Colonic mucosa (tissue), 4 donors: ENCODE data around the gene RAD51B. TPM values are rescaled to one million over a fixed set of nuclear protein-coding genes. Genes with fewer than 3 reads are reported as not detected.
A peak's percentile ranks its signal among the peaks of the same experiment; 100 is the strongest.

Source experiments
- DNase-seq: peaks from one replicate; pipeline ENCODE4 v3.0.0-alpha.2; 2020
- H3K27ac ChIP-seq: fragments of 200-600 bp; one replicate; pipeline ENCODE4 v1.8.0; 2021
- H3K27me3 ChIP-seq: fragments of 200-600 bp; one replicate; pipeline ENCODE4 v1.8.0; 2021
- H3K36me3 ChIP-seq: fragments of 200-600 bp; one replicate; pipeline ENCODE4 v1.8.0; 2021
- H3K4me1 ChIP-seq: fragments of 200-600 bp; one replicate; pipeline ENCODE4 v1.8.0; 2021; ENCODE audit warnings: mild to moderate bottlenecking
- H3K4me3 ChIP-seq: fragments of 200-600 bp; one replicate; pipeline ENCODE4 v1.8.0; 2021
- H3K9ac ChIP-seq, 2 donors: one replicate each; pipeline ENCODE4 v1.7.0; 2013; ENCODE audit warnings: control low read depth in 2 of 2, low read depth in 2 of 2, low read length in 2 of 2
- H3K9me3 ChIP-seq: fragments of 200-600 bp; one replicate; pipeline ENCODE4 v1.8.0; 2021
- CTCF ChIP-seq: fragments of 200-600 bp; IDR thresholded peaks from one replicate; pipeline ENCODE4 v1.8.0; 2022; ENCODE audit warnings: antibody characterized with exemption, mild to moderate bottlenecking
- intact Hi-C: fragments of 100-400 bp; cut with DNase I; formaldehyde crosslinking; loops from one replicate; pipeline ENCODE4 v1.14.1; 2022
- total RNA-seq, 2 donors: library from RNA; stranded (reverse); fragmentation: NEBNext Ultra II Directional in 1 of 2; extraction: Animal tissue kit (Norgen Biotek cat#: 25700) in 1 of 2; gene quantifications; one replicate each; pipeline ENCODE4 v1.2.1, GENCODE V29; 2021
- donor health status: healthy.
- donor health status: DM: no; HTN: no; CAD: no.
- donor health status: DM: no; HTN: no; CAD: no.

RAD51B gene
- total RNA-seq, 2 donors from 2014 or later = 12.7 to 22.0 TPM

- H3K27ac ChIP-seq = no peak overlapping the region
- H3K27me3 ChIP-seq = no peaks in the 10 kb centered on the region
- no peak overlapping the region for H3K4me3 ChIP-seq
- no peak for DNase-seq
- no peaks in the 10 kb centered on the region for H3K36me3 ChIP-seq
- no peak for TF ChIP-seq CTCF
- intact Hi-C loops = no loop called here
- H3K9me3 ChIP-seq = no peaks in the 10 kb centered on the region
- no peaks in the 10 kb centered on the region for H3K4me1 ChIP-seq
- H3K9ac ChIP-seq = peak overlapping the region in 1 of 2 donors; percentile 19
These were observed 916.3 kb downstream of the RAD51B start for GRCh38 chr14:68735856-68736255.

- Histone ChIP-seq H3K27ac (no peak overlapping the region), H3K27me3 (no peaks in the 10 kb centered on the region), H3K9ac (no peak overlapping the region), H3K36me3 (no peaks in the 10 kb centered on the region), H3K9me3 (no peaks in the 10 kb centered on the region), H3K4me3 (no peak overlapping the region), H3K4me1 (no peaks in the 10 kb centered on the region)
- intact Hi-C loops = no loop called here
- TF ChIP-seq CTCF = no peak
- DNase-seq = no peak
These were observed 916.9 kb downstream of the RAD51B start for GRCh38 chr14:68736471-68736871.

DNA sequence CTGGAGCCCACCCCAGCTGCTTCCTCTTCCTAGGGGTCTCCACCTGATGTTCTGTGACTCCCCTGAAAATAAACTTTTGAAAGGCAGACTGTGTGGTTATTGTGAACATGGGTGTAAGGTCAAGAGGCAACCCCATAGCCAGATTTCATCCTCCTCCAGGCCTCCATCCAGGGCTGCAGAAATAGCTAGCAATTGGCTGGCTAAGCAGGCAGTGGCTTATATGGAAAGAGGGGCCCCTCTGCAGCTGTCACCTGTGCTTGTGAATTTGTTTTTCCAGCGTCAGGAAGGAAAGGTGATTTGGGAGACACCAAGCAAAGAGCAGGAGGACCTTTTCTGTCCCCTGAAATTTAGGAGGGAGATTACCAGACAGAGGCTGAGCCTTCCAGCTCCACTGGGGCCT, 917.5 kb downstream of the RAD51B start:
- TF ChIP-seq CTCF = no peak
- Histone ChIP-seq H3K27ac (no peak overlapping the region), H3K4me1 (no peaks in the 10 kb centered on the region), H3K9ac (no peak overlapping the region), H3K4me3 (no peak overlapping the region), H3K9me3 (no peaks in the 10 kb centered on the region), H3K27me3 (no peaks in the 10 kb centered on the region), H3K36me3 (no peaks in the 10 kb centered on the region)
- no peak for DNase-seq
- intact Hi-C loops = no loop called here

GRCh38 chr14:68738559-68738958, 919.0 kb downstream of the RAD51B start:
- H3K27me3 ChIP-seq = no peaks in the 10 kb centered on the region
- no peaks in the 10 kb centered on the region for H3K9me3 ChIP-seq
- intact Hi-C loops = no loop called here
- DNase-seq = no peak
- no peak overlapping the region for H3K27ac ChIP-seq
- no peaks in the 10 kb centered on the region for H3K36me3 ChIP-seq
- H3K9ac ChIP-seq = no peak overlapping the region
- TF ChIP-seq CTCF = no peak
- no peaks in the 10 kb centered on the region for H3K4me1 ChIP-seq
- no peak overlapping the region for H3K4me3 ChIP-seq

DNA sequence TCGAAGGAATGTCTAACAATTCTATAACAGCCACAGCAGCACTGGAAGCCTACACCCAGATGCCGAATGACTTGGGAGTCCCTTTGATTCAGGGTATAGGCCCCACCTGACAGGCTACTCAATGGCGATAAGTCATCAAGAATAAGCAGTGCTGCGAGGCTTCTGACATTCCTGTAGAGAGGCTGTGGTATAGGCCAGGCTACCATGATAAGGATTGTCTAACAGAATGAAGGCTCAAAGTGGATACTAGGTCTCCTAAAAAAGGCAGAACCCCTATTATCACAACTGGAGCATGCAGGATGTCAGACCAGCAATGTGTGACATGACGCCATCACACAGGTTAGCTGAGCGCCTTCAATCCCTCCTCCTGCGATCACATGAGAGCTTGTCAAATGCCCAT, 920.1 kb downstream of the RAD51B start:
- Histone ChIP-seq H3K4me1 (no peaks in the 10 kb centered on the region), H3K4me3 (no peak overlapping the region), H3K27ac (no peak overlapping the region), H3K9ac (no peak overlapping the region), H3K27me3 (no peaks in the 10 kb centered on the region), H3K9me3 (no peaks in the 10 kb centered on the region), H3K36me3 (no peaks in the 10 kb centered on the region)
- DNase-seq = no peak
- intact Hi-C loops = no loop called here
- TF ChIP-seq CTCF = no peak
